Activated CD8-positive, alpha-beta memory T cell treated with anti-CD3 and anti-CD28 coated beads for 36 hours (primary cell): Measurements from ENCODE around the gene KCNQ1OT1. TPM values are rescaled to one million over a fixed set of nuclear protein-coding genes. Genes with fewer than 3 reads are reported as not detected.

Source experiments
- CTCF ChIA-PET: fragments of 350-600 bp; sonication (Branson Sonifier 250); formaldehyde crosslinking; loops from one replicate; lab custom pipeline; 2021; ENCODE audit warnings: antibody characterized with exemption; lab: Charles Lee
- POLR2A ChIA-PET: fragments of 350-600 bp; sonication (Branson Sonifier 250); formaldehyde crosslinking; loops from one replicate; lab custom pipeline; 2021; ENCODE audit warnings: antibody characterized with exemption; lab: Charles Lee
- total RNA-seq, 2 experiments: library from RNA; stranded (reverse); gene quantifications; one replicate each; pipeline ENCODE4 v1.2.3, GENCODE V29; 2021

The KCNQ1OT1 gene
- total RNA-seq, 2 experiments from 2014 or later = 0.21 TPM

- POLR2A ChIA-PET = no interaction called here
- CTCF ChIA-PET = no interaction called here
These were observed 117.9 kb downstream of the KCNQ1OT1 start for GRCh38 chr11:2581931-2582350.

- ChIA-PET POLR2A (no interaction called here), CTCF (no interaction called here)
These were observed 118.5 kb downstream of the KCNQ1OT1 start for GRCh38 chr11:2581151-2581930.

- ChIA-PET POLR2A (no interaction called here), CTCF (no interaction called here)
These were observed 119.2 kb downstream of the KCNQ1OT1 start for GRCh38 chr11:2580571-2581001.

GRCh38 chr11:2580061-2580421, 119.8 kb downstream of the KCNQ1OT1 start:
- POLR2A ChIA-PET = no interaction called here
- CTCF ChIA-PET = no interaction called here

DNA sequence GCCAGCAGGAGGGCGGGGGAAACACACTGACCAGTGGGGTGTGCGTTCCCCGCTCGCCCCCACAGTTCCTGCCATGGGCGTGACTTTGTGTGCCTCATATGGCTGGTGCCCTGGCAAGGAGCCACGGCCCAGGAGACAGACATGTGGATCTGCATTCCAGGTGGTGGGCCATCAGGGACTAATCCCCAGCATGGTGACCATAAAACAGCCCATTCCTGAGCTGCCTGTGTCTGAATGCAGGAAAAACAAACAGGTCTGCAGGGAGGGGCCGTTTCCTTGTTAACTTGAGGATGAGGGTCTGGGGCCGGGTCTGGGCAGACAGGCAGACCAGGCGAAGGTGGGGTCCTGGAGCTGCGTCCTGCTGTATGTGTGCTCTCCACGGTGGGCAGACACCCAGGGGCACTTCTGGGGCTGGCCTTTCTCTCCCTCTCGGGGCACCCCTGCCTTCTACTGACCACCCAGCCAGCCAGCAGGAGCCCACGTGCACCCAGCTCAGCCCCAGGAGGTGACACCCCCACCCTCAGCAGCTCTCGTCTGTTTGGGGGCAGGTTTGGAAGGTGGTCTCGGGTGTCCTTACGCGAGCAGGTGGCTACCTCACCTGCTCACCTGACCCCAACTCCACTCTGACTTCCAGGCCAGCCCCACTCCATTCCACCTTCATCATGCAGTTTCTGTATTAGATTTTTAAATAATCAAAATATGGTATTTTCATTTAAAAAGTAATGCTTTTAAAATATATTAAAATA, 120.3 kb downstream of the KCNQ1OT1 start:
- ChIA-PET CTCF (no interaction called here), POLR2A (no interaction called here)

- ChIA-PET CTCF (no interaction called here), POLR2A (no interaction called here)
These were observed 120.9 kb downstream of the KCNQ1OT1 start for GRCh38 chr11:2578929-2579270.

- POLR2A ChIA-PET = no interaction called here
- CTCF ChIA-PET = no interaction called here
These were observed 121.5 kb downstream of the KCNQ1OT1 start for GRCh38 chr11:2577991-2578928.

- CTCF ChIA-PET = no interaction called here
- POLR2A ChIA-PET = no interaction called here
These were observed 122.5 kb downstream of the KCNQ1OT1 start for GRCh38 chr11:2577031-2577990.

DNA sequence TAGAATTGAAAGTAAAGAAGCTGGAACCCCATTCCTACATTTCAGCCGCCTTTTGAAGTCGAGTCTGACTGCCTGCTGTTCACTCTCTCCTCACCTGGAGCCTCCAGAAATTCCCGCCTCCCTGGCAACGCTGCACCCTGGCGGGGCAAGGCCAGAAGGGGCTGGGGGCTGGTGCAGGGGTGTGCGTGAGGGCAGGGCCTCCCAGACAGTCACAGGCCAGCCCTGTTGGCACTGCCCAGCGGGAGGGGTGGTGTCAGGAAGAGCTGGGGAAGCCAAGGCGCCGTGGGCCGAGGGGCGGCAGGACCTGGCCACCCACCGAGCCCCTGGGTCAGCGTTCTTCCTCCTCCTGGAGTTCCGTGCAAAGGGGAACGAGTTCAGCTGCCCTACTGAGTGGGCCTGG, 123.2 kb downstream of the KCNQ1OT1 start:
- POLR2A ChIA-PET = no interaction called here
- CTCF ChIA-PET = no interaction called here

- ChIA-PET POLR2A (no interaction called here), CTCF (no interaction called here)
These were observed 123.7 kb downstream of the KCNQ1OT1 start for GRCh38 chr11:2576111-2576510.

GRCh38 chr11:2575591-2576051, 124.2 kb downstream of the KCNQ1OT1 start:
- ChIA-PET POLR2A (no interaction called here), CTCF (no interaction called here)

GRCh38 chr11:2574553-2575535, 125.0 kb downstream of the KCNQ1OT1 start:
- ChIA-PET POLR2A (no interaction called here), CTCF (no interaction called here)

- ChIA-PET CTCF (no interaction called here), POLR2A (no interaction called here)
These were observed 125.7 kb downstream of the KCNQ1OT1 start for GRCh38 chr11:2574043-2574552.

DNA sequence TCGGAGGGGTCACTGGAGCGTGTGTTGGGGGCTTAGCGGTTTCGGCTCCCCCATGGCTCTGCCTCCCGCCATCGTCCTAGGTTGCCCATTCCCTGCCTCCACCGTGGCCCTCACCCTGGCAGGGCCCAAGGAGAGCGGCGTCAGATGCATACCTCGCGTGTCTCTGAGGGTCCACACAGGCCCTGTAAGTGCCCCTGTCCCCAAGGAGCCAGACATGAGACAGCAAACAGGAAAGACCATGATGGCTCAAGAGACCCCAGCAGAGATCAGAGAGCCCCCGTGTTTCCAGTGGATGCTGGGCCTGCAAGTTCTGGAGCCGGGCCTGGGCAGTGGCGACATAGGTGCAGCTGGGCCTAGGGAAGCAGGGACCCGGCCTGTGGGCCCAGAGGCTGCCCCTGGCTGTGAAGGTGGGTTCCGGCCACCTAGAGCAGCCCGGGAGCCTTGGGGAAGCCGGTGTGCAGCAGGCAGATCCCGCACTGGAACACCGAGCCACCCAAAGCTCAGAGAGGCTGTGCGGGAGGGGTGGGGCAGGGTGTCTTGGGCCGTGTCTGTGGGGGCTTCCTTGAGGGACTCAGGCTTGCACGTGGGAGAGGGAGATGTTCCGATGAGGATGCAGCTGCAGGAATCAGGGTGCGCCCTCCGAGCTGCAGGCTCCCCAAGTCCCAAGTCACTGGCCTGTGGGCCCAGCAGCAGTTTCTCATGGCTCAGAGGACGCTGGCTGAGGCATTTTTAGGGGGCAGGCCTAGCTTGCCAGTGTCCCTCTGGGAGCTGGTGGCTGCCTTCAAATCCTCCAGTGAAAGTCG, 126.4 kb downstream of the KCNQ1OT1 start:
- ChIA-PET CTCF (no interaction called here), POLR2A (no interaction called here)

GRCh38 chr11:2572491-2573239, 127.1 kb downstream of the KCNQ1OT1 start:
- POLR2A ChIA-PET = no interaction called here
- CTCF ChIA-PET = no interaction called here
